HepG2 (cell line): ENCODE results near the gene MRPL43. TPM values are rescaled to one million over a fixed set of nuclear protein-coding genes. Genes with fewer than 3 reads are reported as not detected.
A peak's percentile ranks its signal among the peaks of the same experiment; 100 is the strongest.

ENCODE experiments used
- CENPT ChIP-seq: sonication (generic); formaldehyde crosslinking; IDR thresholded peaks from 2 replicates; pipeline ENCODE4 v1.8.0; 2022; ENCODE audit warnings: low read depth, mild to moderate bottlenecking, moderate library complexity, missing genetic modification reagents
- CREB1 ChIP-seq, 2 experiments: fragments of 450-650 bp in 1 of 2; IDR thresholded peaks; 2 replicates each; pipeline ENCODE4 v1.6.1; 2016 to 2017; ENCODE audit warnings: control low read depth in 1 of 2, mild to moderate bottlenecking in 1 of 2, missing compliant biosample characterization in 1 of 2, missing genetic modification characterization in 1 of 2
- GABPB1 ChIP-seq: IDR thresholded peaks from 2 replicates; pipeline ENCODE4 v1.6.1; 2016; ENCODE audit warnings: mild to moderate bottlenecking, missing genetic modification reagents, moderate library complexity, missing compliant biosample characterization
- NR2C2 ChIP-seq: sonication (generic); formaldehyde crosslinking; IDR thresholded peaks from 2 replicates; pipeline ENCODE4 v1.4.0; 2020; ENCODE audit warnings: missing genetic modification reagents, mild to moderate bottlenecking, moderate library complexity, borderline replicate concordance
- SAP130 ChIP-seq: IDR thresholded peaks from 2 replicates; pipeline ENCODE4 v1.6.1; 2016; ENCODE audit warnings: low read depth
- SIN3A ChIP-seq: IDR thresholded peaks from 2 replicates; pipeline ENCODE4 v1.6.1; 2011; ENCODE audit warnings: low read depth, mild to moderate bottlenecking, control low read depth, low read length, borderline replicate concordance
- YEATS2 ChIP-seq: sonication (generic); formaldehyde crosslinking; IDR thresholded peaks from 2 replicates; pipeline ENCODE4 v1.4.0; 2020; ENCODE audit warnings: missing genetic modification reagents, borderline replicate concordance
- ZBTB3 ChIP-seq: sonication (generic); formaldehyde crosslinking; IDR thresholded peaks from 2 replicates; pipeline ENCODE4 v1.4.0; 2020; ENCODE audit warnings: low read depth, mild to moderate bottlenecking, moderate library complexity, missing genetic modification reagents, borderline replicate concordance
- ZNF260 ChIP-seq: sonication (generic); formaldehyde crosslinking; IDR thresholded peaks from 2 replicates; pipeline ENCODE4 v1.4.0; 2020; ENCODE audit warnings: missing genetic modification reagents, low read depth, mild to moderate bottlenecking, borderline replicate concordance
- ZNF446 ChIP-seq: sonication (generic); formaldehyde crosslinking; IDR thresholded peaks from 2 replicates; pipeline ENCODE4 v1.5.0; 2020; ENCODE audit warnings: mild to moderate bottlenecking, missing genetic modification reagents
- ZNF768 ChIP-seq: sonication (generic); formaldehyde crosslinking; IDR thresholded peaks from 2 replicates; pipeline ENCODE4 v1.4.0; 2020; ENCODE audit warnings: missing genetic modification reagents
- ZNF772 ChIP-seq: sonication (generic); formaldehyde crosslinking; IDR thresholded peaks from 2 replicates; pipeline ENCODE4 v1.5.0; 2020; ENCODE audit warnings: mild to moderate bottlenecking, missing genetic modification reagents
- ZNF883 ChIP-seq: sonication (generic); formaldehyde crosslinking; IDR thresholded peaks from 2 replicates; pipeline ENCODE4 v1.5.1; 2020; ENCODE audit warnings: mild to moderate bottlenecking, missing genetic modification reagents; ENCODE audit errors: not compliant biosample characterization
- polyA plus RNA-seq, 8 experiments: library from polyadenylated mRNA; depleted of rRNA in 3 of 8; stranded (reverse) in 7 of 8; unstranded in 1 of 8; fragments of >200 nt; fragmentation: Illumina TruSeq in 4 of 8; extraction: Trizol in 4 of 8; gene quantifications; 2 replicates each; pipeline versions ENCODE4 v1.2.1 to v1.2.3, GENCODE V29; 2011 to 2016; ENCODE audit warnings: low read depth in 4 of 8, missing spikeins in 1 of 8, mixed read lengths in 1 of 8; ENCODE audit not compliant: insufficient read depth in 1 of 8
- total RNA-seq, 5 experiments: library from RNA; depleted of rRNA; stranded (reverse); fragments of >200 nt; fragmentation: Illumina TruSeq; extraction: Trizol; gene quantifications; 2 replicates each; pipeline ENCODE4 v1.2.3, GENCODE V29; 2016; ENCODE audit warnings: low read depth in 1 of 5
- TF ChIP-seq, protein P1 (sequence below): IDR thresholded peaks from 2 replicates; pipeline ENCODE4 v1.4.0; 2020; ENCODE audit warnings: mild to moderate bottlenecking, missing genetic modification reagents
- TF ChIP-seq, protein P2 (sequence below): IDR thresholded peaks from 2 replicates; pipeline ENCODE4 v1.6.1; 2016; ENCODE audit warnings: missing compliant biosample characterization, missing genetic modification reagents, borderline replicate concordance
- TF ChIP-seq, protein P3 (sequence below): sonication (generic); formaldehyde crosslinking; IDR thresholded peaks from 2 replicates; pipeline ENCODE4 v1.8.0; 2022; ENCODE audit warnings: mild to moderate bottlenecking, missing genetic modification reagents, moderate library complexity
- TF ChIP-seq, protein P4 (sequence below): sonication (generic); formaldehyde crosslinking; IDR thresholded peaks from 2 replicates; pipeline ENCODE4 v1.5.0; 2020; ENCODE audit warnings: mild to moderate bottlenecking, missing genetic modification reagents, borderline replicate concordance
- TF ChIP-seq, protein P5 (sequence below): sonication (generic); formaldehyde crosslinking; conservative IDR thresholded peaks from 2 replicates; pipeline ENCODE4 v1.8.0; 2022; ENCODE audit warnings: missing genetic modification reagents

The MRPL43 gene
- total and polyA plus RNA-seq, 2 of the 13 experiments (the other 11 are each of a cell fraction or from before 2014, with no cell fraction given): 71.0 to 73.7 TPM

DNA sequence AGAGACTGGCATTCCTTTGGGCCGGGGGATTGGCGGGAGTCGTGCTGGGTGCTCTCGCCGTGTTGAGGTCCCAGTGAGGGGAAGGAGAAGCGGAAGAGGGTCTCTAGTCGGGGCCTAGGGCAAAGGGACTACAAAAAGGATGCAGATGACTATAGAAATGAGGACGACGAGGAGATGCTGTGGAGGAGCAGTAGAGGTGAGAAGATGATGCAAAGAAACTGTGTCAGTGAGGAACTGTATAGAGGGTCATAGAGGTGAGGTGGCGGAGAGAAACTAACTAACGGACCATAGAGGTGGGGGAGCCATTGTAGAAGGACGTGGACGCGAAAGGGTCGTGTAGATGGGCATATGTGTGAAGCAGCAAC is 370 bp upstream of the MRPL43 start (continued):
- TF ChIP-seq, protein P1, sequence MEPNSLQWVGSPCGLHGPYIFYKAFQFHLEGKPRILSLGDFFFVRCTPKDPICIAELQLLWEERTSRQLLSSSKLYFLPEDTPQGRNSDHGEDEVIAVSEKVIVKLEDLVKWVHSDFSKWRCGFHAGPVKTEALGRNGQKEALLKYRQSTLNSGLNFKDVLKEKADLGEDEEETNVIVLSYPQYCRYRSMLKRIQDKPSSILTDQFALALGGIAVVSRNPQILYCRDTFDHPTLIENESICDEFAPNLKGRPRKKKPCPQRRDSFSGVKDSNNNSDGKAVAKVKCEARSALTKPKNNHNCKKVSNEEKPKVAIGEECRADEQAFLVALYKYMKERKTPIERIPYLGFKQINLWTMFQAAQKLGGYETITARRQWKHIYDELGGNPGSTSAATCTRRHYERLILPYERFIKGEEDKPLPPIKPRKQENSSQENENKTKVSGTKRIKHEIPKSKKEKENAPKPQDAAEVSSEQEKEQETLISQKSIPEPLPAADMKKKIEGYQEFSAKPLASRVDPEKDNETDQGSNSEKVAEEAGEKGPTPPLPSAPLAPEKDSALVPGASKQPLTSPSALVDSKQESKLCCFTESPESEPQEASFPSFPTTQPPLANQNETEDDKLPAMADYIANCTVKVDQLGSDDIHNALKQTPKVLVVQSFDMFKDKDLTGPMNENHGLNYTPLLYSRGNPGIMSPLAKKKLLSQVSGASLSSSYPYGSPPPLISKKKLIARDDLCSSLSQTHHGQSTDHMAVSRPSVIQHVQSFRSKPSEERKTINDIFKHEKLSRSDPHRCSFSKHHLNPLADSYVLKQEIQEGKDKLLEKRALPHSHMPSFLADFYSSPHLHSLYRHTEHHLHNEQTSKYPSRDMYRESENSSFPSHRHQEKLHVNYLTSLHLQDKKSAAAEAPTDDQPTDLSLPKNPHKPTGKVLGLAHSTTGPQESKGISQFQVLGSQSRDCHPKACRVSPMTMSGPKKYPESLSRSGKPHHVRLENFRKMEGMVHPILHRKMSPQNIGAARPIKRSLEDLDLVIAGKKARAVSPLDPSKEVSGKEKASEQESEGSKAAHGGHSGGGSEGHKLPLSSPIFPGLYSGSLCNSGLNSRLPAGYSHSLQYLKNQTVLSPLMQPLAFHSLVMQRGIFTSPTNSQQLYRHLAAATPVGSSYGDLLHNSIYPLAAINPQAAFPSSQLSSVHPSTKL: no peak
- TF ChIP-seq ZNF883 (CRISPR knock-in tag) (no peak), NR2C2 (peak; percentile 73), ZNF768 (CRISPR knock-in tag) (no peak), SAP130 (CRISPR knock-in tag) (peak; percentile 4; the same call in 1 of the 2 replicates), CENPT (CRISPR knock-in tag) (no peak), SIN3A (no peak), GABPB1 (peak; percentile 85; the same call in 1 of the 2 replicates), ZBTB3 (CRISPR knock-in tag) (no peak), ZNF260 (no peak), YEATS2 (CRISPR knock-in tag) (0 out of 2 replicates have a peak, but pooled peaks have one; percentile 3), ZNF772 (CRISPR knock-in tag) (no peak), ZNF446 (CRISPR knock-in tag) (no peak), CREB1 (IDR thresholded peaks at IDR 0.05) (no peak), CREB1 (CRISPR knock-in tag; IDR thresholded peaks at IDR 0.05) (0 out of 2 replicates have a peak, but pooled peaks have one; percentile 29)
- TF ChIP-seq, protein P2, sequence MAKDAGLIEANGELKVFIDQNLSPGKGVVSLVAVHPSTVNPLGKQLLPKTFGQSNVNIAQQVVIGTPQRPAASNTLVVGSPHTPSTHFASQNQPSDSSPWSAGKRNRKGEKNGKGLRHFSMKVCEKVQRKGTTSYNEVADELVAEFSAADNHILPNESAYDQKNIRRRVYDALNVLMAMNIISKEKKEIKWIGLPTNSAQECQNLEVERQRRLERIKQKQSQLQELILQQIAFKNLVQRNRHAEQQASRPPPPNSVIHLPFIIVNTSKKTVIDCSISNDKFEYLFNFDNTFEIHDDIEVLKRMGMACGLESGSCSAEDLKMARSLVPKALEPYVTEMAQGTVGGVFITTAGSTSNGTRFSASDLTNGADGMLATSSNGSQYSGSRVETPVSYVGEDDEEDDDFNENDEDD (CRISPR knock-in tag): no peak
- TF ChIP-seq, protein P3, sequence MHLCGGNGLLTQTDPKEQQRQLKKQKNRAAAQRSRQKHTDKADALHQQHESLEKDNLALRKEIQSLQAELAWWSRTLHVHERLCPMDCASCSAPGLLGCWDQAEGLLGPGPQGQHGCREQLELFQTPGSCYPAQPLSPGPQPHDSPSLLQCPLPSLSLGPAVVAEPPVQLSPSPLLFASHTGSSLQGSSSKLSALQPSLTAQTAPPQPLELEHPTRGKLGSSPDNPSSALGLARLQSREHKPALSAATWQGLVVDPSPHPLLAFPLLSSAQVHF: no peak
- TF ChIP-seq, protein P4, sequence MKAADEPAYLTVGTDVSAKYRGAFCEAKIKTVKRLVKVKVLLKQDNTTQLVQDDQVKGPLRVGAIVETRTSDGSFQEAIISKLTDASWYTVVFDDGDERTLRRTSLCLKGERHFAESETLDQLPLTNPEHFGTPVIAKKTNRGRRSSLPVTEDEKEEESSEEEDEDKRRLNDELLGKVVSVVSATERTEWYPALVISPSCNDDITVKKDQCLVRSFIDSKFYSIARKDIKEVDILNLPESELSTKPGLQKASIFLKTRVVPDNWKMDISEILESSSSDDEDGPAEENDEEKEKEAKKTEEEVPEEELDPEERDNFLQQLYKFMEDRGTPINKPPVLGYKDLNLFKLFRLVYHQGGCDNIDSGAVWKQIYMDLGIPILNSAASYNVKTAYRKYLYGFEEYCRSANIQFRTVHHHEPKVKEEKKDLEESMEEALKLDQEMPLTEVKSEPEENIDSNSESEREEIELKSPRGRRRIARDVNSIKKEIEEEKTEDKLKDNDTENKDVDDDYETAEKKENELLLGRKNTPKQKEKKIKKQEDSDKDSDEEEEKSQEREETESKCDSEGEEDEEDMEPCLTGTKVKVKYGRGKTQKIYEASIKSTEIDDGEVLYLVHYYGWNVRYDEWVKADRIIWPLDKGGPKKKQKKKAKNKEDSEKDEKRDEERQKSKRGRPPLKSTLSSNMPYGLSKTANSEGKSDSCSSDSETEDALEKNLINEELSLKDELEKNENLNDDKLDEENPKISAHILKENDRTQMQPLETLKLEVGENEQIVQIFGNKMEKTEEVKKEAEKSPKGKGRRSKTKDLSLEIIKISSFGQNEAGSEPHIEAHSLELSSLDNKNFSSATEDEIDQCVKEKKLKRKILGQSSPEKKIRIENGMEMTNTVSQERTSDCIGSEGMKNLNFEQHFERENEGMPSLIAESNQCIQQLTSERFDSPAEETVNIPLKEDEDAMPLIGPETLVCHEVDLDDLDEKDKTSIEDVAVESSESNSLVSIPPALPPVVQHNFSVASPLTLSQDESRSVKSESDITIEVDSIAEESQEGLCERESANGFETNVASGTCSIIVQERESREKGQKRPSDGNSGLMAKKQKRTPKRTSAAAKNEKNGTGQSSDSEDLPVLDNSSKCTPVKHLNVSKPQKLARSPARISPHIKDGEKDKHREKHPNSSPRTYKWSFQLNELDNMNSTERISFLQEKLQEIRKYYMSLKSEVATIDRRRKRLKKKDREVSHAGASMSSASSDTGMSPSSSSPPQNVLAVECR: peak; percentile 69; the same call in 1 of the 2 replicates
- TF ChIP-seq, protein P5, sequence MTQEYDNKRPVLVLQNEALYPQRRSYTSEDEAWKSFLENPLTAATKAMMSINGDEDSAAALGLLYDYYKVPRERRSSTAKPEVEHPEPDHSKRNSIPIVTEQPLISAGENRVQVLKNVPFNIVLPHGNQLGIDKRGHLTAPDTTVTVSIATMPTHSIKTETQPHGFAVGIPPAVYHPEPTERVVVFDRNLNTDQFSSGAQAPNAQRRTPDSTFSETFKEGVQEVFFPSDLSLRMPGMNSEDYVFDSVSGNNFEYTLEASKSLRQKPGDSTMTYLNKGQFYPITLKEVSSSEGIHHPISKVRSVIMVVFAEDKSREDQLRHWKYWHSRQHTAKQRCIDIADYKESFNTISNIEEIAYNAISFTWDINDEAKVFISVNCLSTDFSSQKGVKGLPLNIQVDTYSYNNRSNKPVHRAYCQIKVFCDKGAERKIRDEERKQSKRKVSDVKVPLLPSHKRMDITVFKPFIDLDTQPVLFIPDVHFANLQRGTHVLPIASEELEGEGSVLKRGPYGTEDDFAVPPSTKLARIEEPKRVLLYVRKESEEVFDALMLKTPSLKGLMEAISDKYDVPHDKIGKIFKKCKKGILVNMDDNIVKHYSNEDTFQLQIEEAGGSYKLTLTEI: no peak
